Fibroblast of lung (primary cell): ENCODE data around the gene RIMS1.

ENCODE experiments used
- EZH2 ChIP-seq: IDR thresholded peaks from 2 replicates; pipeline ENCODE4 v1.5.1; 2012; ENCODE audit warnings: low read length, control low read depth, mild to moderate bottlenecking; ENCODE audit errors: missing control alignments
- TF ChIP-seq, protein P1 (sequence below), 2 donors: IDR thresholded peaks in 1 of 2; conservative IDR thresholded peaks in 1 of 2; 1 replicate in 1 of 2; 2 replicates in 1 of 2; pipeline ENCODE4 v1.5.1; 2011 to 2012; ENCODE audit warnings: low read length in 2 of 2, control low read depth in 1 of 2, inconsistent platforms in 1 of 2, low read depth in 1 of 2, mild to moderate bottlenecking in 1 of 2

DNA sequence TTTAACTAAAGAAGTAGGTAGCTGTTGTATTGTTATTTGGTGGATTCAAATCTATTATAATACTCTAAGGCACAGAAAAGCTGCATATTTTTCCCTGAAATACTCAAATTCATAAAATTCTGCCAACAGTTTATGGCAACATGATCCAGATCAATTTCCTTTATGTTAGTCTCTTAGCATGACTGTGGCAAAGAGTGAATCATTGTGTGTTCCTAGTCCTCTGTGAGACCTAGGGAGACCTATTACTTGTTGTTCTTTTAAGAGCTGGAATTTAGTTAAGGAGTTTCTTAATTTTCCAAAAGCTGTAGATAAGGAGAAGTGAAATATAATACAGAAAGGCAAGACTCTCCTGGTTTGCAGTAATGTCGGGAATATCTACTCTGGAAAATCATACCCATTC, 149.6 kb downstream of the RIMS1 start:
- no peak for TF ChIP-seq EZH2
- TF ChIP-seq, protein P1, sequence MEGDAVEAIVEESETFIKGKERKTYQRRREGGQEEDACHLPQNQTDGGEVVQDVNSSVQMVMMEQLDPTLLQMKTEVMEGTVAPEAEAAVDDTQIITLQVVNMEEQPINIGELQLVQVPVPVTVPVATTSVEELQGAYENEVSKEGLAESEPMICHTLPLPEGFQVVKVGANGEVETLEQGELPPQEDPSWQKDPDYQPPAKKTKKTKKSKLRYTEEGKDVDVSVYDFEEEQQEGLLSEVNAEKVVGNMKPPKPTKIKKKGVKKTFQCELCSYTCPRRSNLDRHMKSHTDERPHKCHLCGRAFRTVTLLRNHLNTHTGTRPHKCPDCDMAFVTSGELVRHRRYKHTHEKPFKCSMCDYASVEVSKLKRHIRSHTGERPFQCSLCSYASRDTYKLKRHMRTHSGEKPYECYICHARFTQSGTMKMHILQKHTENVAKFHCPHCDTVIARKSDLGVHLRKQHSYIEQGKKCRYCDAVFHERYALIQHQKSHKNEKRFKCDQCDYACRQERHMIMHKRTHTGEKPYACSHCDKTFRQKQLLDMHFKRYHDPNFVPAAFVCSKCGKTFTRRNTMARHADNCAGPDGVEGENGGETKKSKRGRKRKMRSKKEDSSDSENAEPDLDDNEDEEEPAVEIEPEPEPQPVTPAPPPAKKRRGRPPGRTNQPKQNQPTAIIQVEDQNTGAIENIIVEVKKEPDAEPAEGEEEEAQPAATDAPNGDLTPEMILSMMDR (conservative IDR thresholded peaks at IDR 0.05 in 1 of 2, IDR thresholded peaks at IDR 0.05 in 1 of 2; ENCODE audit: low read depth in 1 of 2, low read length in 2 of 2) = no peak
